Stimulated activated CD8-positive, alpha-beta memory T cell treated with anti-CD3 and anti-CD28 coated beads, Interleukin-2, amount 100 ng/mL, for 1 hour (primary cell): ENCODE data around the gene NFIA.

ENCODE experiments used
- DNase-seq, 2 donors: peaks; one replicate each; pipeline ENCODE4 v3.0.0-alpha.2; 2020; ENCODE audit warnings: low read depth in 2 of 2

The NFIA gene

GRCh38 chr1:61183471-61184039, 101.2 kb downstream of the NFIA start:
- no peak for DNase-seq

- DNase-seq: no peak
Observed at GRCh38 chr1:61184040-61184713, 101.8 kb downstream of the NFIA start.

GRCh38 chr1:61184714-61185106, 102.3 kb downstream of the NFIA start:
- DNase-seq: no peak

- no peak for DNase-seq
Observed at GRCh38 chr1:61186753-61187152, 104.4 kb downstream of the NFIA start.

GRCh38 chr1:61187352-61188086, 105.2 kb downstream of the NFIA start:
- no peak for DNase-seq

- DNase-seq: no peak
Observed at GRCh38 chr1:61190153-61190552, 107.8 kb downstream of the NFIA start.

GRCh38 chr1:61190618-61191432, 108.5 kb downstream of the NFIA start:
- DNase-seq: no peak

GRCh38 chr1:61191433-61191720, 109.0 kb downstream of the NFIA start:
- DNase-seq: no peak

- DNase-seq: no peak
Observed at GRCh38 chr1:61192663-61193330, 110.4 kb downstream of the NFIA start.

GRCh38 chr1:61193808-61194207, 111.4 kb downstream of the NFIA start:
- no peak for DNase-seq

- DNase-seq: no peak
Observed at GRCh38 chr1:61198554-61198953, 116.2 kb downstream of the NFIA start.

GRCh38 chr1:61201035-61201434, 118.7 kb downstream of the NFIA start:
- no peak for DNase-seq

- no peak for DNase-seq
Observed at GRCh38 chr1:61202854-61203598, 120.7 kb downstream of the NFIA start.

- DNase-seq: no peak
Observed at GRCh38 chr1:61204528-61204927, 122.2 kb downstream of the NFIA start.

GRCh38 chr1:61207416-61207815, 125.1 kb downstream of the NFIA start:
- no peak for DNase-seq

GRCh38 chr1:61208172-61208571, 125.8 kb downstream of the NFIA start:
- DNase-seq: no peak

GRCh38 chr1:61208831-61209230, 126.5 kb downstream of the NFIA start:
- DNase-seq: no peak

- DNase-seq: no peak
Observed at GRCh38 chr1:61210435-61211154, 128.2 kb downstream of the NFIA start.

- DNase-seq: no peak
Observed at GRCh38 chr1:61213245-61214011, 131.1 kb downstream of the NFIA start.

- no peak for DNase-seq
Observed at GRCh38 chr1:61215119-61215518, 132.8 kb downstream of the NFIA start.
